NCI-H1092 (cell line): Measurements from ENCODE around the gene AP1M2.
"Not testable (repeated sequence)": the region's sequence is repeated elsewhere in the genome, so short reads cannot be mapped to it uniquely, and the experiment has no call there.

ENCODE experiments used
- DNase-seq: peaks from one replicate; lab custom pipeline; 2025; lab: John Stamatoyannopoulos, UW

Gene AP1M2

DNA sequence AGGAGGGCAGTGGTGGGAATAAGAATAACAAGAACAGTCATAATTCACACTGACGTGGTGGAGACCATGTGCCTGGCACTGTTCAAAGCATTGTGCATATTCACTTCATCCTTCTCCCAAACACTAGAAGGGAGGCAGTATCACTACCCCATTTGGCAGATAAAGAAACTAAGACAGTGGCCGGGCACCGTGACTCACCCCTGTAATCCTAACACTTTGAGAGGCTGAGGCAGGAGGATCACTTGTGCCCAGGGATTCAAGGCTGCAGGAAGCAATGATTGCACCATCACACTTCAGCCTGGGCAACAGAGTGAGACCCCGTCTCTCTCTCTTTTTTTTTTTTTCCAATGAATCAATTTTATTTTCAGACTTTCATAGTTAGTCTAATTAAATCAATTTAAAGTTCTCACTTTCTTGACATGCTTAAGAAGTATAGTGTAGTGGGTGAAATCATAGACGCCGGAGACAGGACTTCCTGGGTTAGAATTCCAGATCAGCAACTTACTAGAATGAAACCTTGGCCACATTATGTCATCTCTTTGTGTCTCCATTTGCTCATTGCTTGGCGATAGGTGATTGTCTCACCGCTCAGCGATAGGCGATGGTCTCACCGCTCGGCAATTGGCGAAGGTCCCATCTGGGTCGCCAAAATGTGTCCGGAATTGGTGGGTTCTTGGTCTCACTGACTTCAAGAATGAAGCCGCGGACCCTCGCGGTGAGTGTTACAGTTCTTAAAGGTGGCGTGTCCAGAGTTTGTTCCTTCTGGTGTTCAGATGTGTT, 48.7 kb downstream of the AP1M2 start:
- DNase-seq = no peak

DNA sequence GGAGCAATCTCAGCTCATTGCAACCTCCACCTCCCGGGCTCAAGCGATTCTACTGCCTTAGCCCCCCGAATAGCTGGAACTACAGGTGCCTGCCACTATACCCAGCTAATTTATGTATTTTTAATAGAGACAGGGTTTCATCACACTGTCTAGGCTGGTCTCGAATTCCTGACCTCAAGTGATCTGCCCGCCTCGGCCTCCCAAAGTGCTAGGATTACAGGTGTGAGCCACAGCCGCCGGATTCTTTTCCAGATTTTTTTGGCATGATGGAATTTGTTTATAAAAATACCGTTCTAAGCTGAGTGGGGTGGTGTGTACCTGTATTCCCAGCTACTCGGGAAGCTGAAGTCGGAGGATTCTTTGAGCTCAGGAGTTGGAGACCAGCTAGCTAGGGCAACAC, 49.4 kb downstream of the AP1M2 start:
- no peak for DNase-seq

DNA sequence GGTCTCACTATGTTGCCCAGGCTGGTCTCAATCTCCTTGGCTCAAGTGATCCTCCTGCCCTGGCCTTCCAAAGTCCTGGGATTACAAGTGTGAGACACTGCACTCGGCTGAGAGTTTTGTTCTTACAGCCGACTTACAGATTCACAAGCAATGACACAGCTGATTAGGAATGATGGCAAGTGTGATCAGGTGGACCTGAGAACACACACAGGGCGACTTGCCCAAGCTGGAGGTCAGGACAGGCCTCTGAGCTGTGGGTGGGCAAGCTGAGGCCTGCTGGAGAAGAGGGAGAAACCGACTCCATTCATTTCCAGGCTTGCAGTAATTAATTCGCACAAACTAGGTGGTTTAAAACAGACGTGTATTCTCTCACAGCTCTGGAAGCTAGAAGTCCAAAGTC, 51.5 kb downstream of the AP1M2 start:
- no peak for DNase-seq

DNA sequence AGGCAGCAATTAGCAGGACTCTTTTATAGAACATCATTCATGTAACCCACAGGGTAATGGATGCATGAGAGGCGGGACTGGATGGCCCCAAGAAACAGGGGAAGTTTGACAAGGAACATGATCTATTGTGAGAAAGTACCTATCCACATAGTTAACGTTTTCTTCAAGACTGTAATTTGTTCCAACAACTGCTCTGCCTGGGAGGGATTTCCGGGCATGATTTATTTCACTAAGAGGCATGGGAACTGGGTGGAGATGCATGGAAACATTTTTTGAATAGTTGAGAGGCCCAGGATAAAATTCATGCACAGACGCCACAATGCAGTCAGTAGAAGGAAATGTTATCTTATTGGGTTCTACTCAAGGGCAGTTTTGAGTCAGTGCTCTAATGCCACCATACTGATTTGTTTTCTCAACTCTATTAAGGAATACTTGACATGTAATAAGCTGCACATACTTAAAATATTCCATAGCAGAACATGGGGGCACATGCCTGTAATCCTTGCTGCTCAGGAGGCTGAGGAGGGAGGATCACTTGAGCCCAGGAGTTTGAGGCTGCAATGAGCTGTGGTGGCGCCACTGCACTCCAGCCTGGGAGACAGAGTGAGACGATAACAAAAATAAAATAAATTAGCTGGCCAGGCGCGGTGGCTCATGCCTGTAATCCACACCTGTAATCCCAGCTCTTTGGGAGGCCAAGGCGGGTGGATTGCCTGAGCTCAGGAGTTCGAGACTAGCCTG, 53.3 kb downstream of the AP1M2 start:
- DNase-seq = no peak

DNA sequence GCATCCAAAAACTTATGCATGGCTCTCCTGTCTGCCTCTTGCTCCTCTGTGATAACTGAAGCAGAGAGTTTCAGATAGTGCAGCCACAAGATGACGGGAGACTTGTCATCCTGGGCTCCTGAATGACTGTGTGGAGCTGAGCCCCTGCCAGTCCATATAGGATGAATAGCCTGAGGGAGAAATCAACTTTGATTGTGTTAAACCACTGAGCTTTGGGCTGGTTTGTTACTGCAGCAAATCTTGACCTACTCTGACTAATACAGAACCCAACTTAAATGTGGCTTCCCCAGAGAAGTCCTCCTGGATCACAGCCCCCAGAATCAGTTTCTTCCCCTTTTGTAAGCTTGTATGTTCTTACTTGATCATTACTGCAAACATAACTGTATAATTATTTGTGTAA, 54.7 kb downstream of the AP1M2 start:
- DNase-seq = no peak

DNA sequence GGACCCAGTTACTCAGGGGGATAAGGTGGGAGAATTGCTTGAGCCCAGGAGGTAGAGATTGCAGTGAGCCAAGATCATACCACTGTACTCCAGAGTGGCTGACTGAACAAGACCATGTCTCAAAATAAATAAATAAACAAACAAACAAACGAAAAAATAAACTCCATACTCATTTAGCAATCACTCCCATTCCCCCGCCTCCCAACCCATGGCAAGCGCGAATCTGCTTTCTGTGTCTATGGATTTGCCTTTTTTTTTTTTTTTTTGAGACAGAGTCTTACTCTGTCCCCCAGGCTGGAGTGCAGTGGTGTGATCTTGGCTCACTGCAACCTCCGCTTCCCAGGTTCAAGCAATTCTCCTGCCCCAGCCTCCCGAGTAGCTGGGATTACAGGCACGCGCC, 60.2 kb downstream of the AP1M2 start:
- not testable (repeated sequence) for DNase-seq

DNA sequence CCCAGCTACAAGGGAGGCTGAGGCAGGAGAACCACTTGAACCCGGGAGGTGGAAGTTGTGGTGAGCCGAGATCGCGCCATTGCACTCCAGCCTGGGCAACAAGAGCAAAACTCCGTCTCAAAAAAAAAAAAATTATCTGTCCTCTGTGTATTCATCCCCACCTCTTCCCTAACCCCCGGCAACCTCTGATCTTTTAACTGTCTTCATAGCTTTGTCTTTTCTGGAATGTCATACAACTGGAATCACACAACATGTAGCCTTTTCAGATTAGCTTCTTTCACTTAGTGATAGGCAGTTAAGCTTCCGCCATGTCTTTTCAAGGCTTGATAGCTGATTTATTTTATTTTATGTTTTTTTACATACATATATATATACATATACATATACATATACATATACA, 61.5 kb downstream of the AP1M2 start:
- DNase-seq = no peak

DNA sequence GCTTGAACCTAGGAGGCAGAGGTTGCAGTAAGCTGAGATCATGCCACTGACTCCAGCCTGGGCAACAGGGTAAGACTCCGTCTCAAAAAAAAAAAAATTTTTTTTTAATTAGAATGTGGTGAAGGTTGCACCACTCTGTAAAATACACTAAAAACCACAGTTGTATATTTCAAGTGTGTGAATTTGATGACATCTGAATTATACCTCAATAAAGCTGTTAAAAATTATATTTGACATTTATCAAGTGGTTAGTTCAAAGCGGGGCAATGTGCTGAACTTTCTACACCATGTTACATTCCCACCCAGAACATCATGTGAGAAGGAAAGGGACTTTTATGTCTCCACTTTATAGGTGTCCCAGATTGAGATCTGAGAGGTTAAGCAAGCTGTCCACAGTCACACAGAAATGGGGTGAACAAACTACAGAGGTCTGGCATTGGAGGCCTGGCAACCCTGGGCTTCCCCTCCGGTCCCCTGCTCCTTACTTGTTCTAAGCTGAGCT, 63.9 kb downstream of the AP1M2 start:
- DNase-seq = no peak
